Central memory CD4-positive, alpha-beta T cell (primary cell): ENCODE data around the gene FIS1.
"Not testable (repeated sequence)": the region's sequence is repeated elsewhere in the genome, so short reads cannot be mapped to it uniquely, and the experiment has no call there.

Experiments used
- DNase-seq: peaks from one replicate; pipeline ENCODE4 v3.0.0; 2022
- total RNA-seq, 3 experiments: gene quantifications; one replicate each; lab custom pipeline; 2026; lab: John Stamatoyannopoulos, UW

The FIS1 gene
- total RNA-seq, result 36.5 to 49.5 (median 48.2) reads per million in 3 experiments

DNA sequence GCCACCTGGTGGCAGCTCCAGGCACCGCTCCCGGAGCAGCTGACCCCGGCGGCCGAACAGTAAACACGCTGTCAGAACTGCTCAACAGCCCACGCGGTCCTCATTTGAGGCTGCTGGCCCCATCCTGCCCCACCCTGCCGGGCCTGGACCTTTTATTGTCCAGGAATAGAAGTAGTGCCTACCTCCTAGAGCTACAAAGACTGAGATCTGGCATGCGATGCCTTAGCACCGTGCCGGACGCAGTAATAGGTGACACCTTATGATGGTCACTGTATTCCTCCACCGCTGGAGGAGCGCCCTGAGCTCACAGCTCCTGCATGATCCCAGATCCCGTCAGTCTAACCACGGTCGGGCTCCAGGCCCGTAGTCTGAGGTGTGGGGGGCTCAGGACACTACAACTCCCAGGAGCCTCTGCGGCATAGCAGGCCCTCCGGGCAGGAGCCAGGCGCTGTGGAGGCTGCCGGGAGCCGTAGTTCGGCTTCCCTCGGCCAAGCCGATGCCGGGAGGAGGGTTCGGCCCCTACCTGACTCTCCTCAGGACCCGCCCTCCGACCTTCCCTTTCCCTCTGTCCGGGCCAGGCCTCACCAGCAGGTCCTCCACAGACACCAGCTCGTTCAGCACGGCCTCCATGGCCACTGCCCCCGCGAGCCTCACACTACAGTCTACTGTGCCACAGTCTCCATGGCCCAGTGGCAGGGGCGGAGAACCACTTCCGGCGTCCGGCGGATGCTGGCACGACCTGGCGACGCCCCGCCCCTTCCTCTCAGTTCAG, at the start of gene FIS1:
Gene FIS1 (minus strand): TSS at position 707 of the 772 bp plus-strand sequence. CDS start 77 bp downstream, at position 630.
- DNase-seq, result peak; percentile 92

DNA sequence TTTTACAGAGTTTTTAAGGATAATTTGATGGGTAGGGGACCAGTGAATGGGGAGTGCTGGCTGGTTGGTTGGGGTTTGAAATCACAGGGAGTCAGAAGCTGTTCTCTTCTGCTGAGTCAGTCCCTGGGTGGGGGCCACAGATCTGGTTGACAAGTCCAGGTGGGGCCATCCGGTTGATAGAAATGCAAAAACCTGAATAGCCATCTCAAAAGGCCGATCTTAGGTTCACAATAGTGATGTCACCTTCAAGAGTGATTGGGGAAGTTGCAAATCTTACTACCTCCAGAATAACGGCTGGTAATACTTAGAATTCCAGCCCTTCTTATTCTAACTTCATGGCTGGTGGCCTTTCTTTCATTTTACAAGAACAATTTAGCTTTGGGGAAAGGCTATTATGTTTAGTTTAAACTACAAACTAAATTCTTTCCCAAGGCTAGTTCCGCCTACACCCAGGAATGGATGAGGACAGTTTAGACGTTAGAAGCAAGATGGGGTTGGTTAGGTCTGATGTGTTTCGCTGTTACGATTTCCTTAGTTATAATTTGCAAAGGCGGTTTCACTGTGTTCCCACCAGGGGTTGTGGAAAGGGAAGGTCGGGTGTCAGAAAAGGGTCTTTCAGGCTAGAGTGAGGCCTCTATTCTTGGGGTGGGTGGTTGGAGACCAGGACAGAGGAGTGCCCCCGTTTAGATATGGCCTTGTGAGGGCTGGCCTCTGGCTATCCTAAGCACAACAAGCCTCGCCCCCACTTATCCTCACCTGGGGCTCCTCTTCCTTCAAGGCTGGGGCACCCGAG, 49.4 kb upstream of the FIS1 start:
- no peak for DNase-seq

DNA sequence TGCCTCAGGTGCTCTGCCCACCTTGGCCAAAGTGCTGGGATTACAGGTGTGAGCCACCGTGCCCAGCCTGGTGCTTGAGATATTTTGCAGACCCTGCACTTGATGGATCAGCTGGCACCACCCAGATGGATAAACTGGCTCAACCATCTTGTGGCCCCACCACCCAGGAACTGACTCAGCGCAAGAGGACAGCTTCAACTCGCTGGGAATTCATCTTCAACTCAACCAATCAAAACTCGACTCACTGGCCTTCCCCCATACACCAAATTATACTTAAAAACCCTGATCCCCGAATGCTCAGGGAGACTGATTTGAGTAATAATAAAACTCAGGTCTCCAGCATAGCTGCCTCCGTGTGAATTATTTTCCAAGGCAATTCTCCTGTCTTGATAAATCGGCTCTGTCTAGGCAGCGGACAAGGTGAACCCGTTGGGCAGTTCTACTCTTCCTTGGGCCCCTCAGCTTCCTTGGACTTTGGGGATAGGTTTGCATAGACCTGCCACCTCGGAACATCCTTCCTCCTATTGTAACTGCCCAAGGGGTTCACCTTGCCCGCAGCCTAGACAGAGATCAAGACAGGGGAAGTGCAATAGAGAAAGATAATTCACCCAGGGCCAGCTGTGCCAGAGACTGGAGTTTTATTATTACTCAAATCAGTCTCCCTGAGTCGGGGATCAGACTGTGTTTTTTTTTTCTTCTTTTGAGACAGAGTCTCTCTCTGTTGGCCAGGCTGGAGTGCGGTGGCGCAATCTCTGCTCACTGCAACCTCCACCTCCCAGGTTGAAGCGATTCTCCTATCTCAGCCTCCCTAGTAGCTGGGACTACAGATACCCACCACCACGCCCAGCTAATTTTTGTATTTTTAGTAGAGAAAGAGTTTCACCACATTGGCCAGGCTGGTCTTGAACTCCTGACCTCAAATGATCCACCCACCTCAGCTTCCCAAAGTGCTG, 48.5 kb upstream of the FIS1 start:
- not testable (repeated sequence) for DNase-seq

DNA sequence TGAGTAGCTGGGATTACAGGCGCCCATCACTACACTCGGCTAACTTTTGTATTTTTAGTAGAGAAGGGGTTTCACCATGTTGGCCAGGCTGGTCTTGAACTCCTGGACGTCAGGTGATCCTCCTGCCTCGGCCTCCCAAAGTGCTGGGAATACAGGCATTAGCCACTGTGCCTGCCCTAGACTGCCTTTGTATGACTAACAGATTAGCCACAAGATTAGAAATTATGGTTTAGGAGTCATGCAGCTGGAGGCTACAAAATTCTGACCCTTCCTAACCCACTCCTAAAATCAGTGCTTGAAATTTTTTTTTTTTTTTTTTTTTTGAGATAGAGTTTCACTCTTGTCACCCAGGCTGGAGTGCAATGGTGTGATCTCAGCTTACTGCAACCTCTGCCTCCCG, 47.7 kb upstream of the FIS1 start:
- DNase-seq, result not testable (repeated sequence)

DNA sequence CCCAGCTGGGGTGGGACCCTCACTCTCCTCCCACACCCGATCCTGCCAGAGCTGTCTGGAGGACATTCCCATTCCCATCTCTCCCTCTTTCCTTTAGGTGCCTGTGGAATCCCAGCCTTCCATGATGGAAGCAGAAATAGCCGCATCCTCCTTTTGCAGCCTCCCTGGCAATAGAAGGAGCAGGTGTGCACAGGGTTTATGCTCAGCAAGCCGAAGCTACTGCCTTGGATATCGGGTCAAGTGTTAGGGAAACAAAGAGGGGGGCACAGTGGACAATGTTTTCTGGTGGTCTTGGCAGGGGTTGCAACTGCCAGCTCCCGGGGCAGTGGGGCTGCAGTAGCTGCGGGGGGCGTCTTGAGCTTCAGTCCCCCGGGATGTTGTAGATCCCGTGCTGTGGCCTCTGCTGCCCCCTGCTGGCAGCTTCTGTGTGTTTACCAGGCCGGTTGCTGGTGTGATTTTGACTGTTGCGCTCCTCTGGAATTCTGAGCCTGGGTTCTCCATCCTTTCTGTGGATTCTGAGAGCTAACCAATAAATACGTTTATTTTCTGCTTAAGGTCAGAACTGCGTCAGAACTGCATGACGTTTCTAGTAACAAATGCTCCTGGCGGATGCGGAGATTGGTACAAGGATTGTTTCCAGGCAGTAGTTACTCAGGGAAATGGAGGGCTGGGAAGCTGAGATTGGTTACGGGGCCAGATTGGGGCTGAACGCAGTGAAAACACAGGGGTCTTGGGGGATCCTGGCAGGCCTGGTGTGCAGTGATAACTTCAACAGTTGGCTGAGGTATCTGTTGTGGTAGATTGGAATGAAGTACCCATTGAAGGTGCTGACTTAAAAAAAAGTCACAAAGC, 45.5 kb upstream of the FIS1 start:
- DNase-seq, result peak; percentile 43

DNA sequence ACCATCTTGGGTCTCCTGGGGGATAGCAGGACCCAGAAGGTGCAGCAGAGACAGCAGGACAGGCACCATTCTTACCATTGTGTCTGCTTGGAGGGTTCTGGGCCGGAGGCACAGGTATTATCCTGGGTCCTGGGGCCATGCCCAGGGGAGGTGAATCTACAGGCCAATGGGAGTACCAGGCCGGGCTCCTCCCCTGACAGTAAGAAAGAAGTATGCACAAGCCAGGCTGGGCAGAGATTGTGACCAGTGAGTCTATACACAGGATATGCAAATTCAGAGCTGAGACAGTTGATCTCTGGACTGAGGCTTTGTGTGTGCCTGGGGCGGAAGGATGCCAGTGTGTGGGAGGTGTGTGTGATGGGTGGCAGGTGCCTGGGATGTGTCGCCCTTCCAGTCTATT, 44.8 kb upstream of the FIS1 start:
- DNase-seq, result not testable (repeated sequence)

DNA sequence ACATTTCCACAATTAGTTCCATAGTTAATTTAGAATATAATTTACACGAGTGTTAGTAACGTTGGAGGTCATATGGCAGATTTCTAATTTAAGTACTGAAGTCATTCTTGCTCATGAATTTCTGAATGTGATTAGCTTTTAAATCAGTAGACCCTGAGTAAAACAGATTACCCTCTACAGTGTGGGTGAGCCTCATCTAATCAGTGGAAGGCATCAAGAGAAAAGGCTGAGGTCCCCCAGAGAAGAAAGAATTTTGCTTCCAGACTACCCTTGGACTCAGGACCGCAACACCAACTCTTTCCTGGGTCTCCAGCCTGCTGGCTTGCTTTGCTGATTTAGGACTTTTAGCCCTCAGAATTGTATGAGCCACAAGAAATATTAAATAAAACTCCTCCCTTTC, 43.6 kb upstream of the FIS1 start:
- no peak for DNase-seq

DNA sequence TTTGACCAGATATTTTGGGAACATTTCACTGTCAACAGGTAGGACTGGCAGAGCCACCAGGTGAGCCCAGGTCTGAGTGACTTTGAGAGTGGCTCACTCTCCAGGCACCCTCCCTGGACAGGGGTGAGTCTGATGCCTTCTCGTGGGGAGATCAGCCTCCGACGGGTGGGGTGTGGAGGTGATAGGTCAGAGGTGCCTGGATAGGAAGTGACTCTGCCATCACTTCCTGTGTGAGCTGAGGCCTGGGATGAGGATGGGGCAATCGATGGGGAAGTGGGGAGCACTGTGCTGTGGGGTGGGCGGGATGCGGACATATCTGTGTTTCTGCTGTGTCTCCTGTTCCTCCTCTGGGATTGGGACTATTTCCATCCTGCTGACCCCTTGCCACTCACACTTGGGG, 42.2 kb upstream of the FIS1 start:
- no peak for DNase-seq

DNA sequence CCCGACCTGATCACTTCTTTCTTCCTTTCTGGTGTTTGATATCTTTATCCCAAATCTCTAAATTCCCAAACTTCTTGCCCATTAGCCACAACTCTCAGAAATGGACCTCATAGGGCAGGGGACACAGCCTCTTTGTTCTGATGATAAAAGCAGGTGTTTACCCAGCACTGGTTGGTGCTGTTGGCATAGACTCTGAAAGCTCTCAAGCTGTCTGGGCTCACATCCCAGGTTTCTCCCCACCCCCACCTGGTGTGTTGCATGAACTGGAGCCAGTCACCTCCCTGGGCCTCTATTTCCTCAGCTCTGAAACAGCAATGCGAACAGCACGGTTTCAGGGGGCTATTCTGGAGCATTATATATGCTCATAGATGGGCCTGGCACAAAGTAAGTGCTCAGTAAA, 41.0 kb upstream of the FIS1 start:
- DNase-seq, result not testable (repeated sequence)

DNA sequence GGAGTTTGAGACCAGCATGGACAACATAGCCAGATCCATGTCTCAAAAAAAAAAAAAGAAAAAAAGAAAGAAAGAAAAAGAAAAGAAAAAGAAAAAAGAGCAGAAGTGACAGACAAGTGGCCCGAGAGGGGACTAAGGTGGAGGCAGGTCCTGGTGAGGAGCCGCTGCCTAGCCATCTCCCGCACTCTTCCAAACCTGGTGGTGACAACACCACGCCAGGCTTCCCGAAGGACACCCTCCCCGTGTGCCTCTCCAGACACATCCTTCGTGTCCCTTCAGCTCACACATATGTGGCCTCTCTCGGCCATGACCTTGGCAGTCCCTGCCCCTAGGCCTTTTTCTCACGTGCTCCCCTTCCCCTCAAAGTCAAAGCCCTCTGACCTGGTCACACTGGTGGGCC, 40.3 kb upstream of the FIS1 start:
- DNase-seq, result no peak

DNA sequence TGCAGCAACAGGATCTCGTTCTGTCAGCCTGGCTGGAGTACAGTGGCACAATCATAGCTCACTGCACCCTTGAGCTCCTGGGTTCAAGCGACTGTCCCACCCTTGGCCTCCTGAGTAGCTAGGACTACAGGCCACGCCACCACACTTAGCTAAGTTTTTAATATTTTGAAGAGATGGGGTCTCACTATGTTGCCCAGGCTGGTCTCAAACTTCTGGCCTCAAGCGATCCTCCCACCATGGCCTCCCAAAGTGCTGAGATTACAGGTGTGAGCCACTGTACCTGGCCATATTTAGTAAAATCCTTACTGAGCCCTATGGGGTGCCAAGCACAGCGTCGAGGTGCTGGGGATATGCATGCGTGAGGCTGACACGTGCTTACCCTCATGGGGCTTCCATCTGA, 36.0 kb upstream of the FIS1 start:
- not testable (repeated sequence) for DNase-seq

DNA sequence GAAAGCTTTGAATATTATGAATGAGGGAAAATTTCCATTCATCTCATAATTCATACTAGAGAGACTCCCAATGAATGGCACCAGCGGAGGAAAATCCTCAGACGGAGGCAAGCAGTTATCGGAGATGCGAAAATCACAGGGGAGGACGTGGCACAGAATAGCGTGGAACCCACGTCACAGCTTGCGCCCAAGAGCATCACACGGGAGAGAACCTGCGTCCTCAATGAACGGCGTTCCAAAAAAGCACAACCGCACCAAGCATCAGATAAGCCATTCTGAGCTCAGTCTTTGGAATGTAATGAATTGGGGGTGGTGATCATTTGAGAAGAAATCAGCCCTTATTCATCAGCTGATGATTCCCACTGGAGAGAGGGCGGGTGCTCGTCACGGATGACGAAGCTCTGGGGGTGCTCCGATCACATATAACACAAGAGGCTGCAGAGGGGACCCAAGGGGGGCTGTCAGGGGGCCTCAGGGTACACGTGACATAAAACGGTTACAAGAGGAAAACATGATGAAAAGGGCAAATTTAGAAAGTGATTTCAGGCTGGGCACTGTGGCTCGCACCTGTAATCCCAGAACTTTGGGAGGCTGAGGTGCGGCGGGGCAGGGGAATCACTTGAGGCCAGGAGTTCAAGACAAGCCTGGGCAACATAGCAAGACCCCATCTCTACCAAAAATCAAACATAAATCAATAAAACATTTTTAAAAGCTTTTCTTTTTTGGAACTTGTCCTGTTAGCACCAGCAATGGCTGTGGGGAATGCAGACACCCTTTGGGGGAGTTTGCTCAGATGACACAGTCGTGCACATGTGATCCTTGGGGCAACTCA, 33.8 kb upstream of the FIS1 start:
- no peak for DNase-seq

DNA sequence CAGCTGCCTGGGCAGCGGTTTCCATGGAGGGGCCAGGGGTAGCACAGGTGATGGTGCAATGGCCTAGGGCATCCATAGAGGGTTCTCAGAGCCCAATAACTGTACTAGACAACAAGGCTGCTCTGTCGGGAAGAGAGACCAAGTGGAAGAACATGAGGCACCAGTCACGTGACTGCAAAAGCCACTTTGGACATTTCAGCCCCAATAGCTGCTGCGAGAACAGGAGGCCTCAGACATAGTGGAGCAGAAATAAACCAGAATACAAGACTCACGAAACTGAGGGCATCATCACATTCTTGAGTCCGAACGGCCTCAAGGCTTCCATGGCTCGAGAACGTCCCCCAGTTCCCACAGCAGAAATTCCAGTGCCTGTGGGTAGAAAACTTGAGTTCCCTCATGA, 32.3 kb upstream of the FIS1 start:
- no peak for DNase-seq

DNA sequence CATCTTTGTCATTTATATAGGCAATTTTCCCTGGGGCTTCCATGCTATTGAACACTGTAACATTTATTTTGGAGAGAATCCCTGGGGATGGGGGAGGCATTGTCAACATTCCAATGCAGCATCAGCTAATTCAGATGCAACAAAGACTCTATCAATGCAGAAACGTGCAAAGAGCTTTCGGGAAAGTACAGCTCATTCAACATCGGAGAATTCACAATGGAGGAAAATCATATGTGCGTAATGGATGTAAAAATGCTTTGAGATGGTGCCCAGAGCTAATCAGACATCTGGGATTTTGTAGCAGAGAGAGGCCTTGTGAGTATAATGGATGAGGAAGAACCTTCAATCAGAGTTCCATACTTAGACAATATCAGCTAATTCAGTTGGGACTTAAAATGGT, 28.3 kb upstream of the FIS1 start:
- DNase-seq, result no peak

DNA sequence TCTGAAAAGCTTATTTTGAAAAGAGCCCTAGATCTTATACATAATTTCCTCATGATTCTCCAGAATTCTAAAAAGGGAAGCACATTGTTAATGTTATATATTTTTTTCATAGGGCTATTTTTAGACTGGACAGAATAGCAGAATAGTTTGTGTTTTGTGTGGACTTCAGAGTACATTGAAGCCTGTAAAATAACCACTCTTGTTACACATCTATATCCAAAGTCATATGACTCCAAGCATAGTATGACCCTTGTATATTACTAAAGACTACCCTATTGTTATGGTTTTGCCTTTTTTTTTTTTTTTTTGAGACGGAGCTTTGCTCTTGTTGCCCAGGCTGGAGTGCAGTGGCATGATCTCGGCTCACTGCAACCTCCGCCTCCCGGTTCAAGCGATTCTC, 26.1 kb upstream of the FIS1 start:
- no peak for DNase-seq

DNA sequence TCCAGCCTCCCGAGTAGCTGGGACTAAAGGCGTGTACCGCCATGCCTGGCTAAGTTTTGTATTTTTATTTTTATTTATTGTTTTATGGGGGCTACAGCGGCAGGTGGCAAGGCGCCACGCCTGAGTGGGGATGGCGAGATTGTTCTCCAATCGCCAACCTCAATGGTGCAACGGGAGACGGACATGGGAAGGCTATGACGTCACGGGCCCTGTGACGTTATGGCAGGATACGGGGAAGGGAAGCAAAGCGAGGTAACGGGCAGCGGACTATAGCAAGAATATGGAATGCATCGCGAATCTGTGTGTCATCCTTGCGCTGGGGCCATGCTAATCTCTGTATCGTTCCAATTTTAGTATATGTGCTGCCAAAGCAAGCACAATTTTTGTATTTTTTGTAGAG, 24.8 kb upstream of the FIS1 start:
- DNase-seq, result no peak

DNA sequence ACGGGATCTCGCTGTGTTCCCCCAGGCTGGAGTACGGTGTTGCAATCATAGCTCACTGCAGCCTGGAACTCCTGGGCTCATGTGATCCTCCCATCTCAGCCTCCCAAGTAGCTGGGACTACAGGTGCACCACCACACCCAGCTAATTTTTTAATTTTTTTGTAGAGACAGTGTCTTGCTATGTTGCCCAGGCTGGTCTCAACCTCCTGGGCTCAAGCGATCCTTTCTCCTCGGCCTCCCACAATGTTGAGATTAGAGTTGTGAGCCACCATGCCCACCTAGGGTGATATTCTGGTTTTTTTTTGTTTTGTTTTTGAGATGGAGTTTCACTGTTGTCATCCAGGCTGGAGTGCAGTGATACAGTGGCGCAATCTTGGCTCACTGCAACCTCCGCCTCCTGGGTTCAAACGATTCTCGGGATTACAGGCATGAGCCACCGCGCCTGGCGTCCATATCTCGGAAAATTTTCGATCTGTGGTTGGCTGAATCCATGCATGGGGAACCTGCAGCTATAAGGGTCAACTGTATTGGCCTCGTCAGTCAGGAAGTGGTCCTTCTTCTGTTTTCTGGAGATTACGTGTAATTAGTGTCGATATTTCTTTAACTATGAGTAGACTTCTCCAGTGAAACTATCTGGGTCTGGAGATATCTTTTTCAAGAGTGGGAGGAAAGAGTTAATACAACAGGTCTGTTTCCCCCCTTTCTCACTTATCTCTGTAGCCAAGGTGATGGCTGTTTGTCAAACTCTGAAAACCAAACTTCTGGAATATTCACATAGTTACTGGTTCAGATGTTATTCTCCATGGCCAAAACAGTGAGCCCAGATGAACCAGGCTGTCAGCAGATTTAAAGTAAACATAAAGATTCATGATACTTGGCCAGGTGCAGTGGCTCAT, 21.0 kb upstream of the FIS1 start:
- no peak for DNase-seq

DNA sequence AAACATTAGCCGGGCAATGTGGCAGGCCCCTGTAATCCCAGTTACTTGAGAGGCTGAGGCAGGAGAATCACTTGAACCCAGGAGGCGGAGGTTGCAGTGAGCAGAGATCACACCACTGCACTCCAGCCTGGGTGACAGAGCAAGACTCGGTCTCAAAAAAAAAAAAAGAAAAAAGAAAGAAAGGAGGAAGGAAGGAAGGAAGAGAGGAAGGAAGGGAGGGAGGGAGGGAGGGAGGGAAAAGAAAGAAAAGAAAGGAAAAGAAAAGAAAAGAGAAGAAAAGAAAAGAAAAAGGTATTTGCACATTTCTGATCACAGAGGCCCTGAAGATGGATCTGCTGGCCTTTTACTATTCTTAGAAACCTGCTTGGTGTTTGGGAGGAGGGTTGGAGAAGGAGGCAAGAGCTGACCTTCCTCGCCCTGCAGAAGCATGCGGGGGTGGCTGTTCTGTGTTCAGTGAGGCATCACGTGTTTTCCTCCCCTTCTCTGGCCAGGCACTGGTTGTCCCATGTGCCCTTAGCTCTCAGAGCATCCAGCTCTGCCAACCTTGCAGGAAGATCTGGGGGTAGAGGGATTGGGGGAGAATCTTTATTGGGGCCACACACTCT, 19.3 kb upstream of the FIS1 start:
- not testable (repeated sequence) for DNase-seq

DNA sequence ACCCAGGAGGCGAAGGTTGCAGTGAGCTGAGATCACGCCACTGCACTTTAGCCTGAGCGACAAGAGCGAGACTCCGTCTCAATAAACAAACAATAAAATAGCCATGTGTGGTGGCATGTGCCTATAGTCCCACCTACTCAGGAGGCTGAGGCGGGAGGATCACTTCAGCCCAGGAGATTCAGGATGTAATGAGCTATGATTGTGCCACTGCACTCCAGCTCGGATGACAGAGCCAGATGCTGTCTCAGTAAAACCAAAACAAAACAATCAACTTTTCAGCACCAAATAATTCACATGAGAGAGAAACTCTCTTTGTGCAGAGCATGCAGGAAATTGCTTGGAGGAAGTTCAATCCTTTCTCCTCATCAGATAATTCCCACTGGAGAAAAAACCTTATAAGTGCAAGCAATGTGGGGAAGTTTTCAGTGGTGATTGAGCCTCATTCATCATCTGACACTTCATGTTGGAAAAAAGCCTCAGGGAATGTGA, 13.4 kb upstream of the FIS1 start:
- DNase-seq, result no peak
